Immature natural killer cell (primary cell): ENCODE data around the gene LY6G6C. TPM values are rescaled to one million over a fixed set of nuclear protein-coding genes. Genes with fewer than 3 reads are reported as not detected.
A peak's percentile ranks its signal among the peaks of the same experiment; 100 is the strongest.
"Not testable (repeated sequence)": the region's sequence is repeated elsewhere in the genome, so short reads cannot be mapped to it uniquely, and the experiment has no call there.

Experiments
- DNase-seq, 3 donors: peaks; one replicate each; pipeline ENCODE4 v3.0.0; 2022; ENCODE audit warnings: mixed read lengths in 1 of 3
- H3K27ac Mint-ChIP-seq, 6 donors: one replicate each; pipeline ENCODE4 v1.8.0; 2020; ENCODE audit warnings: mixed read lengths in 6 of 6, mild to moderate bottlenecking in 5 of 6, inconsistent platforms in 4 of 6, moderate library complexity in 3 of 6
- H3K27me3 Mint-ChIP-seq, 3 donors: one replicate each; pipeline ENCODE4 v1.8.0; 2020 to 2021; ENCODE audit warnings: low read depth in 3 of 3, mild to moderate bottlenecking in 3 of 3, mixed read lengths in 3 of 3, moderate library complexity in 3 of 3, inconsistent platforms in 1 of 3
- H3K36me3 Mint-ChIP-seq, 3 donors: one replicate each; pipeline ENCODE4 v1.8.0; 2020; ENCODE audit warnings: mixed read lengths in 3 of 3, inconsistent platforms in 2 of 3, mild to moderate bottlenecking in 2 of 3
- H3K4me1 Mint-ChIP-seq, 2 donors: one replicate each; pipeline ENCODE4 v1.8.0; 2020; ENCODE audit warnings: inconsistent platforms in 2 of 2, mild to moderate bottlenecking in 2 of 2, mixed read lengths in 2 of 2, moderate library complexity in 1 of 2
- H3K4me3 Mint-ChIP-seq, 5 donors: one replicate each; pipeline ENCODE4 v1.8.0; 2020; ENCODE audit warnings: mild to moderate bottlenecking in 5 of 5, mixed read lengths in 5 of 5, inconsistent platforms in 3 of 5, moderate library complexity in 3 of 5
- H3K9me3 Mint-ChIP-seq, 6 donors: one replicate each; pipeline ENCODE4 v1.8.0; 2020; ENCODE audit warnings: mild to moderate bottlenecking in 6 of 6, mixed read lengths in 6 of 6, inconsistent platforms in 4 of 6, moderate library complexity in 3 of 6
- polyA plus RNA-seq, 3 donors: library from polyadenylated mRNA; unstranded; fragments of 300-500 nt; fragmentation: Illumina TruSeq; gene quantifications; one replicate each; pipeline ENCODE4 v1.2.3, GENCODE V29; 2021

Gene LY6G6C
- polyA plus RNA-seq, 3 donors from 2014 or later: not detected

DNA sequence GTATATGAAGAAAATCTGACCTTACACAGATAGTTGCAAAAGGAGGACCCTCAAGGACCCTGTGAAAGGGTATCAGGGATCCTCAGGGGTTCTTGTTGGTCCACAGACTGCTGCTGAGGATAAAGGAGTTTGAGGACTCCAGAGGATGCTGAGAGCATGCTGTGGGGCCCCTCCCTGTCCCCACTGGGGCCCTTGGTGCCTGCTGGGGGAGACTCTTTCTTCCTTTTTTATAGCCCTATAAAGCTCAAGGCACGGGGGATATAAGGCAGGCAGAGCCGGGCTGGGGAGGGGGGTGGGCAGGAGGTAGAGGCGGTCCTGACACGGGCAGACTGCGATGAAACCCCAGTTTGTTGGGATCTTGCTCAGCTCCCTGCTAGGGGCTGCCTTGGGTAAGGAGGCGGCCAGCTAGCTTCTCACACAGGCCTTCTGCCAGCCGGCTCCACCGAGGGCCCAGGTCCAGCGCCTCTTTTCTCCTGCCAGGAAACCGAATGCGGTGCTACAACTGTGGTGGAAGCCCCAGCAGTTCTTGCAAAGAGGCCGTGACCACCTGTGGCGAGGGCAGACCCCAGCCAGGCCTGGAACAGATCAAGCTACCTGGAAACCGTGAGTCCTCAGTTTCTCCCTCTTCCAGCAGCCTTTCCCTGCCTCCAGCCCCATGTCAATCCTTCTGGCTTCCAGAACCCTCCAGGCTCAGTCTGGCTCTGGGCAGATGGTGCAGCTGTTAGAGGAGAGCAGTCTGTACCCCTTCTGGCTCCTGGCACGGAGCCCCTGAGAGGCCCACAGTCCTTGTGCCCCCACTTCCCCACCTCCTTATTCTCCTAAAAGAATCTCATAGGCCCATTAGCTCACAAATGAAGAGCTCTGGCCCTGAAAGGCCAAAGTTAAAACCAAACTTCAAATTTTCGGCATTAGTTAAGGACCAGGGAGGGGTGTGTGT lies 6.3 kb downstream of the LY6G6C start, which contains the start of gene LY6G6D:
LY6G6D (plus strand) TSS at position 327 of the 937 bp plus-strand sequence; CDS start at position 335, 8 bp downstream.
- Mint-ChIP-seq H3K9me3 (no peaks in the 10 kb centered on the region), H3K4me3 (no peak within 1 kb of the TSS), H3K27me3 (peaks cover 2 to 5% (median 3%) of the 10 kb centered on the region in 3 donors), H3K27ac (no peak within 1 kb of the TSS), H3K4me1 (peaks cover 17 to 20% of the 10 kb centered on the region in 2 donors), H3K36me3 (no peaks in the 10 kb centered on the region)
- DNase-seq: no peak

DNA sequence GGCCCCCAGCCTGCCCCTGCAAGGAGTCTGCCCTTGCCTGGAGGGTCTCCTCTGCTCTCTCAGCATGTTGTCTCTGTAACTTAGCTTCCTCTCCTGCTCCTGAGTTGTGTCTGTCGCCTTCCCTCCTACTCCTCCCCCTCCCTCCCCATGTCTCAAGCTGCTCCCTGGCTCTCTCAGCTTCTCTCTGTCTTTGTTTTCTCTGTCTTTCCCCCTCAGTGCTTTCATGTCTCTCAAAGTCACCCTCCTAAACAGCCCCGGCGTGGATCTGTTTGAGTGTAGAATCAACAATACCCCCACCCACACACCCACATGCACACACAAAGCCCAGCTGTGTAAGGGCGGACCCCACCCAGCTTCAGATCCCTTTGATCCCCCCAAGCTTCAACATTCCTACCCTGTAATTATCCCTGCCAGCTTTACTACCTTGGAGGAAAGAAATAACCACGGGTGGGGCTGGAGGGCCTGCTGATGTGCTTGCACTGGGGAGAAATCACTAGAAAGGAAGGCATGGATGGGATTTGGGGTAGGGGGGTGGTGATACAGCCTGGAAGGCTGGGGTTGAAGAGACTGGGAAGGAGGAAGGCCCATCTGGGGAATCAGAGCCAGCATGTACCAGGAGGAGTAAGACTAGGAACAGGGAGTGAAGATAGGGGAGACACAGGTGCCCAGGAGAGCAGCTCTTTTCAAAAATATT lies 7.4 kb downstream of the LY6G6C start:
- peaks cover 17 to 20% of the 10 kb centered on the region in 2 donors for H3K4me1 Mint-ChIP-seq
- no peak overlapping the region for H3K27ac Mint-ChIP-seq
- no peaks in the 10 kb centered on the region for H3K9me3 Mint-ChIP-seq
- peaks cover 2 to 5% (median 3%) of the 10 kb centered on the region in 3 donors for H3K27me3 Mint-ChIP-seq
- H3K36me3 Mint-ChIP-seq: no peaks in the 10 kb centered on the region
- H3K4me3 Mint-ChIP-seq: no peak overlapping the region
- no peak for DNase-seq

DNA sequence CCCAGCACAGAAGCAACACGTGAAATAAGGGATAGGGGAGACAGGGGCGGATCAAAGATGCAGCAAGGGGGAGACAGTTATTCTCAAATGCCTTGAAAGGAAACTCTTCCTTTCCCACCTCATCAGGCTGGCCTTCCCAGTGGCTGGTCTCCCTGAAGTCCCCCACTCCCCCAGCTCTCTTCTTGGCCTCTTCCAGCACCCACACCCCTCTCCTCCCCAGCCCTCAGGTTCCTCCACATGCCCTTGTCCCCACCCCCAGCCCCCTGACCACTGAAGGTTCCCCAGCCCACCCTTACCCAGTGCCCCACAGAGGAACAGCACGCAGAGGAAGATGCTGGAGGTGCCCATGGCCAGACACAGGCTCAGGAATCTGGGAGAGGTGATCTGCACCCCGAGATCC lies 8.1 kb downstream of the LY6G6C start:
- DNase-seq: no peak
- peaks cover 17 to 20% of the 10 kb centered on the region in 2 donors for H3K4me1 Mint-ChIP-seq
- H3K27me3 Mint-ChIP-seq: peaks cover 0 to 3% (median 2%) of the 10 kb centered on the region in 3 donors
- no peaks in the 10 kb centered on the region for H3K9me3 Mint-ChIP-seq
- H3K36me3 Mint-ChIP-seq: no peaks in the 10 kb centered on the region
- no peak overlapping the region for H3K4me3 Mint-ChIP-seq
- peak overlapping the region in 1 of 6 donors; percentile 49 for H3K27ac Mint-ChIP-seq

DNA sequence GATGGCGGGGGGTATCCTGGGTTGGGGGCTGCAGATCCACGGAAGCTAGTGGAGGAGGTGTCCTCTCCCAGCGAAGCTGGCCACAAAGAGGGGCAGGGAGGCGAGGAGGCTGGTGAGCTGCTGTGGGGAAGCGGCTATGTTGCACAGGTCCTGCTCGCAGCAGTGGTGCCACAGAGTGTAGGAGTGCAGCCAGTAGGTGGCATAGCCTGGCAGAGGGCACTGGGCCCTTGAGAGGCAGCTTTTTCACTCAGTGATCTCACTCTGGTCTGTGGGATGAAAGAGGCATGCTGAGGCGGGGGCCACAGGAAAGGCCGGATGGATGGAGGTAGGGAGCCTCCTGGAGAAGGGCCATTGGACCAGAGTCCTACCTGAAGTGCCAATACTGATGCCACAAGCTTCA lies 9.2 kb downstream of the LY6G6C start:
- H3K4me3 Mint-ChIP-seq: peak overlapping the region in 1 of 5 donors; percentile 21
- DNase-seq: no peak
- no peaks in the 10 kb centered on the region for H3K36me3 Mint-ChIP-seq
- peak overlapping the region in 2 of 6 donors; percentile 44 to 75 for H3K27ac Mint-ChIP-seq
- no peaks in the 10 kb centered on the region for H3K9me3 Mint-ChIP-seq
- H3K4me1 Mint-ChIP-seq: peaks cover 17 to 20% of the 10 kb centered on the region in 2 donors
- peaks cover 0 to 3% (median 2%) of the 10 kb centered on the region in 3 donors for H3K27me3 Mint-ChIP-seq

DNA sequence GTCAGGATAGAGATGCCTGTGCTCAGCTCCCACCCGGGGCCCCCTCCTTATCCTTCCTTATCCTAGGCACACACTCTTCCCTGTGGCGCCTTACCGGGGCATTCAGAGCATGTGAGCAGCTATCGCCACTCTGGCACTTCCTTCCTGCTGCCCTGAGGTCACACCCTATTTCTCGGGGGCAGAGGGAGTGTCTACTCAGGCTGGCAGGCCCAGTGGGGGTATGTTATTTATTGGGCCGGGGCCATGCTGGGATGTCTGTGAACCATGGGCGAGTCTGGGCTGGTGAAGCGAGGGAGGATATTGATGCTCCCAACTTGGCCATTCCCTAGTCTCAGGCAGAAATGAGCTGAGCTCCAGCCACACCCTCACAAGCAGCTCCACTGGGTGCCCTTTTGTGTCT lies 10.3 kb downstream of the LY6G6C start:
- no peak overlapping the region for H3K27ac Mint-ChIP-seq
- no peaks in the 10 kb centered on the region for H3K36me3 Mint-ChIP-seq
- H3K4me1 Mint-ChIP-seq: peaks cover 17 to 20% of the 10 kb centered on the region in 2 donors
- H3K4me3 Mint-ChIP-seq: peak overlapping the region in 1 of 5 donors; percentile 33
- H3K9me3 Mint-ChIP-seq: no peaks in the 10 kb centered on the region
- no peak for DNase-seq
- peaks cover 0 to 3% (median 2%) of the 10 kb centered on the region in 3 donors for H3K27me3 Mint-ChIP-seq

DNA sequence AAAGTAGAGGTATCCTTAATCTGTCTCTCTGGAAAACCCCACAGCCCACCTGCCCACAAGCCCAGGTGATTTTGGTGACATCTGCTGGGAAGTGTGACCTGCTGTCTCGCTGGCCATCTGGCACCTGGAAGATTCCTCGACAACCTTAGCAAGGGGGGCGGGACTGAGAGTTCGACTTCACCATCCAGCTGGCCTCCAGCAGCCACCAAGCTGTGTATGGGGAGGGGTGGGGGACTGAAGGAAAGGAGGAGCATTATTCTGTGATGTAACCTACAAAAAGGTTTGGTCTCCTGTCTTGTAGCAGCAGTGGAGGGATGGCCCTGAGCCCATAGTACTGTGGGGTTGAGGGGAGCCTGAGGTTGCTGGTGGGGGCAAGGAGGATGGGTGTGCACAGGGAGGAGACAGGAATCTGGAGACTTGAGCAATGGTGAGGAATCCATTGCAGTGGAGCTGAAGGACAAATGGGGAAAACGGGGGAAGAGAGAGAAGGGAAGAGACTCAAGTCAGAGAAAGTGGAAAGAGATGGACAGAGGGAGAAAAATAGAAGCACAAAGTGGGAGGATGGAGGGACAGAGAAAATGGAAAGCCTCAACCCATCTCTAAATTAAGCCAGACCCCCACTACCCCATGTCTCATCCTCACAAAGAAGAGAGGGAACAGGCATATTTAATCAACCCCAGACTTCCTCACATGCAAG lies 10.9 kb downstream of the LY6G6C start:
- no peak for DNase-seq
- peaks cover 0 to 3% (median 2%) of the 10 kb centered on the region in 3 donors for H3K27me3 Mint-ChIP-seq
- H3K9me3 Mint-ChIP-seq: no peaks in the 10 kb centered on the region
- H3K27ac Mint-ChIP-seq: peak overlapping the region in 3 of 6 donors; percentile 7 to 72 (median 40)
- peak overlapping the region in 3 of 5 donors; percentile 0 to 55 (median 33) for H3K4me3 Mint-ChIP-seq
- no peaks in the 10 kb centered on the region for H3K36me3 Mint-ChIP-seq
- H3K4me1 Mint-ChIP-seq: peaks cover 17 to 20% of the 10 kb centered on the region in 2 donors

DNA sequence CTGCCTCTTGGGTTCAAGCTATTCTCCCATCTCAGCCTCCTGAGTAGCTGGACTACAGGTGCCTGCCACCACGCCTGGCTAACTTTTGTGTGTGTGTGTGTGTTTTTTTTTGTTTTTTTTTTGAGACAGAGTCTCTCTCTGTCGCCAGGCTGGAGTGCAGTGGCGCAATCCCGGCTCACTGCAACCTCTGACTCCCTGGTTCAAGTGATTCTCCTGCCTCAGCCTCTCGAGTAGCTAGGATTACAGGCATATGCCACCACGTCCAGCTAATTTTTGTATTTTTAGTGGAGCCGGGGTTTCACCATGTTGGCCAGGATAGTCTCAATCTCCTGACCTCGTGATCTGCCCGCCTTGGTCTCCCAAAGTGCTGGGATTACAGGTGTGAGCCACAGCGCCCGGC lies 12.4 kb downstream of the LY6G6C start:
- H3K27me3 Mint-ChIP-seq, H3K27ac Mint-ChIP-seq, DNase-seq, H3K36me3 Mint-ChIP-seq, H3K4me3 Mint-ChIP-seq, H3K9me3 Mint-ChIP-seq: not testable (repeated sequence)
- peaks cover 17 to 20% of the 10 kb centered on the region in 2 donors for H3K4me1 Mint-ChIP-seq

DNA sequence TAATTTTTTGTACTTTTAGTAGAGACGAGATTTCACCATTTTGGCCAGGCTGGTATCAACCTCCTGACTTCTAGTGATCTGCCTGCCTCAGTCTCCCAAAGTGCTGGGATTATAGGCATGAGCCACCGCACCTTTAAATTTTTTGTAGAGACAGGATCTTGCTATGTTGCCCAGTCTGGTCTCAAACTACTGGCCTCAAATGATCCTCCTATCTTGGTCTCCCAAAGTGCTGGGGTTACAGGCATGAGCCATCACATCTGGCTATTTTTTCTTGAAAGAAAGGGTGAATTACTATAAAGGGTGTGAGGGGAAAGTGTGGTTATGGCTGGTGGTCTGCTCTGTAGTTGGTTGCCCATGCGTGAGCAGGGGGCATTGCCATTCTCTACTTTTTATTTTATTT lies 13.3 kb downstream of the LY6G6C start:
- Mint-ChIP-seq H3K4me1 (peaks cover 22 to 26% of the 10 kb centered on the region in 2 donors), H3K4me3 (no peak overlapping the region), H3K27ac (no peak overlapping the region), H3K27me3 (peaks cover 0 to 3% (median 1%) of the 10 kb centered on the region in 3 donors), H3K36me3 (no peaks in the 10 kb centered on the region), H3K9me3 (no peaks in the 10 kb centered on the region)
- DNase-seq: no peak

DNA sequence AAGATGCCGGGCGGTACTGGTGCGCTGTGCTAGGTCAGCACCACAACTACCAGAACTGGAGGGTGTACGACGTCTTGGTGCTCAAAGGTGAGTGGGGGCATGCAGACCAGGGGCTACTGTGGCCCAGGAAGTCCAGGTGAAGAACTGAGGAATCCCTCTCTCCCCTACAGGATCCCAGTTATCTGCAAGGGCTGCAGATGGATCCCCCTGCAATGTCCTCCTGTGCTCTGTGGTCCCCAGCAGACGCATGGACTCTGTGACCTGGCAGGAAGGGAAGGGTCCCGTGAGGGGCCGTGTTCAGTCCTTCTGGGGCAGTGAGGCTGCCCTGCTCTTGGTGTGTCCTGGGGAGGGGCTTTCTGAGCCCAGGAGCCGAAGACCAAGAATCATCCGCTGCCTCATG lies 13.8 kb downstream of the LY6G6C start:
- Mint-ChIP-seq H3K9me3 (no peaks in the 10 kb centered on the region), H3K27ac (peak overlapping the region in 1 of 6 donors; percentile 19)
- DNase-seq: no peak

DNA sequence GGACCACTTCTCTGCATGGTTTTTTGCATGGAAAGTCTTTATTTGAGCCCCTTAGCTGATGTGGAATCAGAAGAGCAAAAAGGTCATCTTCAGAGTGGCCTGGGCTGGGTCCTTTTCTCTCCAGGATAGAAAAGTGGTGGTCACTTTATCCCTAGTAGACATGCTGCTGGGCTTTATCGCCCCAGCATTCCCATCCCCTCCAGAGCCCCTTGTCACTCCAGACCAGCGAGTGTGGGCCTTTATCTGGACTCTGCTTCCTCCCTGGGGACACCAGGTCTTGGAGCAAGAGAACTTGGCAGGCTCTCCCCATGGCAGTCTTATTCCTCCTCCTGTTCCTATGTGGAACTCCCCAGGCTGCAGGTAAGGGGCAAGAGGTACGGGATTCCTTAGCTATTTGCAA lies 14.9 kb downstream of the LY6G6C start, which contains the start of gene LY6G6F:
LY6G6F (plus strand) TSS at position 268 of the 400 bp plus-strand sequence; CDS start at position 309, 41 bp downstream.
- no peaks in the 10 kb centered on the region for H3K9me3 Mint-ChIP-seq
- H3K27me3 Mint-ChIP-seq: peaks cover 3 to 8% (median 4%) of the 10 kb centered on the region in 3 donors
- H3K4me1 Mint-ChIP-seq: peaks cover 30 to 31% of the 10 kb centered on the region in 2 donors
- no peak within 1 kb of the TSS for H3K4me3 Mint-ChIP-seq
- no peak for DNase-seq
- H3K27ac Mint-ChIP-seq: peak within 1 kb of the TSS in 2 of 6 donors; percentile 19 to 68
- H3K36me3 Mint-ChIP-seq: no peaks in the 10 kb centered on the region

More for the DNA sequence above, 13.8 kb downstream of the LY6G6C start:
- Mint-ChIP-seq H3K27me3 (peaks cover 0 to 5% (median 4%) of the 10 kb centered on the region in 3 donors), H3K4me1 (peaks cover 25 to 27% of the 10 kb centered on the region in 2 donors), H3K4me3 (no peak overlapping the region), H3K36me3 (no peaks in the 10 kb centered on the region)

DNA sequence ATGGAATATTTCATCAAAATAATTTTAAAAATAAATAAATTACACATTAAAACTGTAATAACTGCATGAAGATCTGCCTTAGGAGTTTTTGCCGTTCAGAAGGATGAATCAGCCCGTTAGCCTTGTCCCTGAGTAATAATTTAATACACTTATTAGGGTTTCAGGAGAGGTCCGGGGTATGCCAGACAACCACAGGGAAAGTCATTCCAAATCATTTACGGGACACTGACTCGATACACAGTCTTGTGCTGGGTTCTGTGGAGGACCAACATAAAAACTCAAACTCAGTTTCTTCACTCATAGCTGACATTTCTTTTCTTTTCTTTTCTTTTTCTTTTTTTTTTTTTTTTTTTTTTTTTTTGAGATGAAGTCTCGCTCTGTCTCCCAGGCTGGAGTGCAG lies 15.6 kb downstream of the LY6G6C start:
- no peak overlapping the region for H3K27ac Mint-ChIP-seq
- no peak overlapping the region for H3K4me3 Mint-ChIP-seq
- H3K4me1 Mint-ChIP-seq: peaks cover 30 to 32% of the 10 kb centered on the region in 2 donors
- H3K9me3 Mint-ChIP-seq: no peaks in the 10 kb centered on the region
- no peaks in the 10 kb centered on the region for H3K36me3 Mint-ChIP-seq
- no peak for DNase-seq
- peaks cover 3 to 8% (median 4%) of the 10 kb centered on the region in 3 donors for H3K27me3 Mint-ChIP-seq

DNA sequence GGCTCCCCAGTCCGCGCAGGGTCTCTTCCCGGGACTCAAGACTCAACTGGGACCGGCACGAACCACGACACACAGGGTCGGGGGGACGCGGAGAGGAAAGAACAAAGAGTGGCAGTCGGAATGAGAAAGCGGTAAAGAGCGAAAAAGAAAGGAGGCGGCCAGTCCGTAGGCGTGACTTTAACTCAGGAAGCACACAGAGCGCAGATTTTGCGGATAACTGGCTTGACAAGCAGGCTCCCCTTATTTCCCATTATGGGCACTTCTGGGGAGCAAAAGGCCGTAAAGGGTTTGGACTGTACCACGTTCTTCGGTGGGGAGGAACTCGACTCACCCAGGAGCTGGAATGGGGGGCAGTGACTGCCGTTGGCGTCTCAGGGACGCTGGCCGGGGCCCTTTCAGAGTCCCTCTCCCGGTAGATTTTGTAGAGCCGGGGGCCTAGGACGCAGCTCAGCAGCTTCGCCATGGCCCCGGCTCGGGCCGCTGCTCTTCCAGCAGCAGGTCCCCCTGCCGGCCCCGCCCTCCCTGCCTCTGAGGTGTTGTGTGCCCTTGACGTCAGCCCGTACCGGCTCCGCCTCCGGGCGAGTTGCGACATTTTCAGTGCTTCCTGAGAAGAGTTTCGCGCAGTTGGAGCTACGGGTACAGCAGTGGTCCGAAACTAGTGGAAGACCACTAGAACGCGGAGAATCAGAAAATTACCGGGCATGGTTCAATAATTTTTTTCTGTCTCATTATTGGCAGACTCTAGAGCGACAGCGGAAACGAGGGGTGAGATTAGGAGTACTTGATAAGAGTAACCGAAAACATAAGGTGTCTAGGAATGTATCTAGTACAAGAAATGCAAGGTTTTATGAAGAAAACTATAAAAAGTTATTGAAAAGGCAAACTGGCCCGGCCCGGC lies 18.5 kb downstream of the LY6G6C start, which contains the start of gene ABHD16A:
ABHD16A (minus strand) TSS at position 506 of the 898 bp plus-strand sequence; CDS start at position 463, 43 bp downstream.
- Mint-ChIP-seq H3K4me3 (peak within 1 kb of the TSS; percentile 94 to 99 (median 96)), H3K4me1 (peaks cover 34 to 35% of the 10 kb centered on the region in 2 donors), H3K27ac (peak within 1 kb of the TSS; percentile 95 to 99 (median 98)), H3K9me3 (no peaks in the 10 kb centered on the region), H3K27me3 (peaks cover 3 to 8% (median 3%) of the 10 kb centered on the region in 3 donors), H3K36me3 (peaks cover 0 to 5% (median 0%) of the 10 kb centered on the region in 3 donors)
- peak; percentile 97 for DNase-seq
